ENCODE measurements around the gene SGPL1.

The SGPL1 gene

GRCh38 chr10:70927189-70927943 is 111.6 kb downstream of the SGPL1 start:
- no peak for DNase-seq

DNA sequence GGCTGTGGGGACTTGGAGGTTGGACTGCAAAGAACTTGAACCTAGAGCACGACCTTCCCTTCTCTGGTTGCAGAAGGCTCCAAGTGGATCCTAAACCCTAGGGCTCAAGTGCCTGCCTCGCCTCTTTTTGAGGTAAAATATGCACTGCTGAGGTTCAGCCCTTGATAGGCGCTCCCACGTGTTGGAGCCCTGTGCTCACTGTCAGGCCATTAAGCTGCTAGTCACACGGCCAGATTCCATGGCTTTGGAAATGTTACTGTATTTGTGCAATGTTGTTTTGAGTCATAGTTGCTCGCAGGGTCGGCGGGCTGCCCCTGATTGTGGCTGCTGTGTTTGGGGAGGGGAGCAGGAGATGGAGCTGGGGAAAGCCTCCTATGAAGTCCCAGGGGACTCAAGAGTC is 112.4 kb downstream of the SGPL1 start:
- DNase-seq: no peak

DNA sequence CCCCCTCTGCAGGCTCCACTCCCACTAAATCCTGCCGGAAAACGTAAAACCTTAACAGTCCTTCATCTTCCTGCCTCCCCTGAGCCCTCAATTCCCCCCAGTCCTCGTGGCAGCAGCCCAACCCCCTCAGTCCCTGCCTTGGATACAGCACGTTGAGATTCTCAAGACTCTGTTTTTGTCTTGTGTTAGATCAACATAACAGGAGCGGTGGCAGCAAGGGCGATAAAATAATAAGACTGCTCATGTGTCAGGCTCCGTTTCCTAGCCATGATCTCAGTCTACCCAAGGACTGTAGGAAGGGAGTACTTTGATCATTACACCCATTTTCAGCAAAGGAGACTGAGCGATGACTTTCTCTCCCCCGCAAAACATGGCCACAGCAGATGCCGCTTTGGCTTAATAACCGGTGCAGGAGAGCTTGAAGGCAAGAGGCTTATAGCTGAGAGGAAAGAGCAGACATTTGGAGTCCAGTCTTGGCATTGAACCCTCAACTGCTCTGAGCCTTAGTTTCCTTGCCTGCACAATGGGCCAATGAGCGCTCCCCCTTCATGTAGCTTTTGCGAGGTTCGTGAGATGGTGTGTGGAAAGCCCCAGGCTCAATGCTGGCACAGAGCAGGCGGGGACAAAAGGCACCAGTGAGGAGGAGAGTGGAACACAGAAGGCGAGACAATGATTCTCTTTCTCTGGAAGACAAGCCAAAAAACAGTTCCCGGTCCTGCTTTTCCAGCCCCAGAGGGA is 114.7 kb downstream of the SGPL1 start:
- DNase-seq: no peak

Measured in NCI-H1436 (cell line).